ENCODE data around the gene SLC29A3. TPM values are rescaled to one million over a fixed set of nuclear protein-coding genes. Genes with fewer than 3 reads are reported as not detected.

The SLC29A3 gene
- total RNA-seq, 1 experiment from 2014 or later = 9.2 TPM

DNA sequence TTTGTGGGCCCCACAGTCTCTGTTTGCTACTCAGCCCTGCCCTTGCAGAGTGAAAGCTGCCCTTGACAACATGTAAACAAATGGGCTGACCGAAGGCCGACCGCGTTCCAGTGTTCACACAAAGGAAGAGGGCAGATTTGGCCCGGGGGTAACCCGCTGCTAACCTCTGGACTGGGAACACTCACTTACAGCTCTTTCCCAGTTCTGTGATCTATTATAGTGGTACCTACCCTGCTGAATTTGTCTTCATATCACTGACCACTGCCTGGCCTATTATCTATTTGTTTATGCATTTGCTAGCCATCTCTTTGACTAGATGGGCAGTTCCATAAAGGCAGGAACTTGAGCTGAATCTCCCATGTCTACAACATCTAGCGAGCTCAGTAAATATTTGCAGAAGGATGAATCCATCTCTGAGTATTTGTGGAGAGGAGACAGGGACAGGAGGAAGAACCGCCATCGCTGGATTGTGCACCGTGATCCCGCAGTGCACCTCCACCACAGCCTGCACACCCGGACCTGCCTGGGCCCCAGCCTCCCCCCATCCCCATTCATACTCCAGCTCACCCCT, 15.2 kb downstream of the SLC29A3 start:
- WGBS (ENCODE audit: extremely low coverage, insufficient read length, low lambda C conversion rate) = no CpG with 5 or more reads among the region's 12 CpGs
- Histone ChIP-seq H3K27me3 (ENCODE audit: insufficient read depth, low read length) (no peaks in the 10 kb centered on the region; the same call in 1 of the 2 replicates), H3K14ac (ENCODE audit: insufficient read depth, low read length) (no peak overlapping the region), H2BK20ac (ENCODE audit: low read depth, low read length, poor library complexity, severe bottlenecking) (no peak overlapping the region), H3K4me1 (ENCODE audit: insufficient read depth, low read length) (peaks cover 4% of the 10 kb centered on the region; the same call in 1 of the 2 replicates), H3K23ac (ENCODE audit: insufficient read length, low read depth, low read length) (no peak overlapping the region), H4K8ac (replicated peaks; ENCODE audit: insufficient read length, low read depth, low read length) (no peak overlapping the region), H4K20me1 (ENCODE audit: control insufficient read depth, insufficient read depth, insufficient read length) (no peaks in the 10 kb centered on the region), H3K4ac (ENCODE audit: low read depth, low read length) (no peak overlapping the region), H4K91ac (ENCODE audit: insufficient read length, low read depth, low read length) (no peak overlapping the region), H3K79me2 (ENCODE audit: insufficient read depth, low read length) (no peaks in the 10 kb centered on the region), H3T11ph (ENCODE audit: low read length) (no peak overlapping the region), H3K9ac (ENCODE audit: extremely low read depth, insufficient read length, low read length) (no peak overlapping the region), H3K23me2 (ENCODE audit: insufficient read length, low read depth, low read length, poor library complexity, severe bottlenecking) (peaks cover 3% of the 10 kb centered on the region), H2BK5ac (ENCODE audit: insufficient read length, low read length) (no peak overlapping the region), H2BK12ac (ENCODE audit: insufficient read length, low read depth, low read length) (no peak overlapping the region), H3K18ac (ENCODE audit: insufficient read length, low read depth, low read length) (no peak overlapping the region), H3K56ac (ENCODE audit: insufficient read length, low read depth, low read length) (no peak overlapping the region), H4K5ac (ENCODE audit: insufficient read length, low read depth, low read length) (no peak overlapping the region), H2BK120ac (ENCODE audit: low read depth, low read length, poor library complexity, severe bottlenecking) (no peak overlapping the region), H2AFZ (ENCODE audit: low read length) (no peak overlapping the region), H3K27ac (ENCODE audit: insufficient read length, low read depth, low read length) (no peak overlapping the region), H2BK15ac (ENCODE audit: low read depth, low read length) (no peak overlapping the region), H3K9me3 (ENCODE audit: control insufficient read depth, low read depth, low read length) (no peaks in the 10 kb centered on the region), H3K79me1 (ENCODE audit: insufficient read depth, low read depth, low read length, poor library complexity, severe bottlenecking) (no peaks in the 10 kb centered on the region), H2AK5ac (ENCODE audit: insufficient read length, low read length) (no peak overlapping the region), H3K4me2 (ENCODE audit: insufficient read depth, insufficient read length, low read length) (no peak overlapping the region)
- no peak overlapping the region for H3K27ac Mint-ChIP-seq
- peaks cover 2% of the 10 kb centered on the region; the same call in 1 of the 2 replicates for H3K27me3 Mint-ChIP-seq (ENCODE audit: low read depth)
- TF ChIP-seq, protein P1, sequence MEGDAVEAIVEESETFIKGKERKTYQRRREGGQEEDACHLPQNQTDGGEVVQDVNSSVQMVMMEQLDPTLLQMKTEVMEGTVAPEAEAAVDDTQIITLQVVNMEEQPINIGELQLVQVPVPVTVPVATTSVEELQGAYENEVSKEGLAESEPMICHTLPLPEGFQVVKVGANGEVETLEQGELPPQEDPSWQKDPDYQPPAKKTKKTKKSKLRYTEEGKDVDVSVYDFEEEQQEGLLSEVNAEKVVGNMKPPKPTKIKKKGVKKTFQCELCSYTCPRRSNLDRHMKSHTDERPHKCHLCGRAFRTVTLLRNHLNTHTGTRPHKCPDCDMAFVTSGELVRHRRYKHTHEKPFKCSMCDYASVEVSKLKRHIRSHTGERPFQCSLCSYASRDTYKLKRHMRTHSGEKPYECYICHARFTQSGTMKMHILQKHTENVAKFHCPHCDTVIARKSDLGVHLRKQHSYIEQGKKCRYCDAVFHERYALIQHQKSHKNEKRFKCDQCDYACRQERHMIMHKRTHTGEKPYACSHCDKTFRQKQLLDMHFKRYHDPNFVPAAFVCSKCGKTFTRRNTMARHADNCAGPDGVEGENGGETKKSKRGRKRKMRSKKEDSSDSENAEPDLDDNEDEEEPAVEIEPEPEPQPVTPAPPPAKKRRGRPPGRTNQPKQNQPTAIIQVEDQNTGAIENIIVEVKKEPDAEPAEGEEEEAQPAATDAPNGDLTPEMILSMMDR (conservative IDR thresholded peaks at IDR 0.05) = no peak
- no peak overlapping the region for H3K4me3 Mint-ChIP-seq
- no peaks in the 10 kb centered on the region for H3K9me3 Mint-ChIP-seq
- H3K4me1 Mint-ChIP-seq = peaks cover 20 to 30% of the 10 kb centered on the region in 2 experiments
- peaks cover 3 to 9% (median 5%) of the 10 kb centered on the region in 3 experiments; a peak in 4 of 7 replicates for H3K36me3 Mint-ChIP-seq (ENCODE audit: insufficient read depth in 1 of 3, low read depth in 3 of 3)
- DNase-seq = no peak

Data from H9 (cell line).